OCI-LY1 (cell line): ENCODE data around the gene ITGA6.

Source experiments
- H2AFZ ChIP-seq: fragments of 200-600 bp; sonication (generic), shearing (Covaris generic); 2 replicates; pipeline ENCODE4 v1.6.0; 2014; ENCODE audit warnings: antibody characterized with exemption, mild to moderate bottlenecking, low read length
- H3F3A ChIP-seq: fragments of 200-600 bp; sonication (generic), shearing (Covaris generic); 2 replicates; pipeline ENCODE4 v1.6.0; 2014; ENCODE audit warnings: mild to moderate bottlenecking, antibody characterized with exemption, low read length, moderate library complexity; ENCODE audit not compliant: insufficient read depth
- H3K27ac ChIP-seq: fragments of 200-600 bp; sonication (generic); 2 replicates; pipeline ENCODE4 v1.5.1; 2014; ENCODE audit warnings: low read length, mixed run types, mild to moderate bottlenecking, low read depth; ENCODE audit not compliant: poor library complexity, severe bottlenecking
- H3K27me3 ChIP-seq: fragments of 200-600 bp; sonication (generic); 2 replicates; pipeline ENCODE4 v1.6.0; 2014; ENCODE audit warnings: antibody characterized with exemption, mild to moderate bottlenecking, low read length, moderate library complexity; ENCODE audit not compliant: insufficient read depth
- H3K36me3 ChIP-seq: fragments of 200-600 bp; sonication (generic); 2 replicates; pipeline ENCODE4 v1.6.1; 2014; ENCODE audit warnings: mild to moderate bottlenecking, antibody characterized with exemption, low read length, moderate library complexity, mixed read lengths; ENCODE audit not compliant: insufficient read depth
- H3K4me1 ChIP-seq: fragments of 200-600 bp; sonication (generic); 2 replicates; pipeline ENCODE4 v1.5.1; 2014; ENCODE audit warnings: mild to moderate bottlenecking, low read length, moderate library complexity; ENCODE audit not compliant: insufficient read depth, severe bottlenecking
- H3K4me2 ChIP-seq: fragments of 200-600 bp; sonication (generic), shearing (Covaris generic); 2 replicates; pipeline ENCODE4 v1.6.1; 2014; ENCODE audit warnings: low read length
- H3K4me3 ChIP-seq: fragments of 200-600 bp; sonication (generic); 2 replicates; pipeline ENCODE4 v1.5.1; 2014; ENCODE audit warnings: low read length, low read depth, mild to moderate bottlenecking, mixed read lengths; ENCODE audit not compliant: poor library complexity, severe bottlenecking
- H3K79me2 ChIP-seq: fragments of 200-600 bp; shearing (Covaris generic); 2 replicates; pipeline ENCODE4 v1.6.1; 2016; ENCODE audit warnings: mixed run types, low read length, mixed read lengths; ENCODE audit not compliant: insufficient read depth
- H3K9ac ChIP-seq: fragments of 200-600 bp; sonication (generic), shearing (Covaris generic); 2 replicates; pipeline ENCODE4 v1.6.1; 2014; ENCODE audit warnings: mild to moderate bottlenecking, low read length, mixed read lengths
- H3K9me2 ChIP-seq: fragments of 200-600 bp; sonication (generic), shearing (Covaris generic); 2 replicates; pipeline ENCODE4 v1.6.1; 2014; ENCODE audit warnings: low read depth, mild to moderate bottlenecking, low read length, mixed read lengths
- H3K9me3 ChIP-seq: fragments of 200-600 bp; shearing (Covaris generic); 2 replicates; pipeline ENCODE4 v1.6.1; 2014; ENCODE audit warnings: low read length, mixed read lengths
- H4K20me1 ChIP-seq: fragments of 200-600 bp; sonication (generic), shearing (Covaris generic); 2 replicates; pipeline ENCODE4 v1.6.0; 2016; ENCODE audit warnings: mild to moderate bottlenecking, low read length; ENCODE audit not compliant: insufficient read depth
- CTCF ChIP-seq: fragments of 200-600 bp; sonication (generic), shearing (Covaris generic); IDR thresholded peaks from 2 replicates; pipeline ENCODE4 v1.5.1; 2017; ENCODE audit warnings: mild to moderate bottlenecking, antibody characterized with exemption, low read length, moderate library complexity, mixed read lengths
- EZH2 ChIP-seq: fragments of 200-600 bp; sonication (generic), shearing (Covaris generic); IDR thresholded peaks from 2 replicates; pipeline ENCODE4 v1.8.0; 2017; ENCODE audit warnings: borderline replicate concordance, mixed run types, mild to moderate bottlenecking, antibody characterized with exemption, low read length, moderate library complexity, mixed read lengths

The ITGA6 gene

GRCh38 chr2:172426635-172427255 is 641 bp upstream of the ITGA6 start:
- H3K27ac ChIP-seq, result no peak overlapping the region
- peak overlapping the region; percentile 92 for H3K4me2 ChIP-seq
- no peak overlapping the region for H3K9ac ChIP-seq
- no peaks in the 10 kb centered on the region for H3K9me2 ChIP-seq
- no peaks in the 10 kb centered on the region for H3K9me3 ChIP-seq
- 0 out of 2 replicates have a peak, but pooled peaks cover 5% of the 10 kb centered on the region for H3K27me3 ChIP-seq
- H4K20me1 ChIP-seq, result no peaks in the 10 kb centered on the region
- TF ChIP-seq EZH2 (no peak), CTCF (no peak)
- no peaks in the 10 kb centered on the region for H3K79me2 ChIP-seq
- H2AFZ ChIP-seq, result no peak overlapping the region
- peak overlapping the region; percentile 65 for H3K4me3 ChIP-seq
- H3F3A ChIP-seq, result no peaks in the 10 kb centered on the region
- H3K4me1 ChIP-seq, result no peaks in the 10 kb centered on the region
- no peaks in the 10 kb centered on the region for H3K36me3 ChIP-seq

- Histone ChIP-seq H3K9ac (no peak overlapping the region), H3K27me3 (0 out of 2 replicates have a peak, but pooled peaks cover 5% of the 10 kb centered on the region), H3K4me2 (peak overlapping the region; percentile 92), H4K20me1 (no peaks in the 10 kb centered on the region), H2AFZ (no peak overlapping the region), H3K4me3 (peak overlapping the region; percentile 65), H3K27ac (no peak overlapping the region), H3K9me2 (no peaks in the 10 kb centered on the region), H3K4me1 (no peaks in the 10 kb centered on the region), H3K36me3 (no peaks in the 10 kb centered on the region), H3K9me3 (no peaks in the 10 kb centered on the region), H3F3A (no peaks in the 10 kb centered on the region), H3K79me2 (no peaks in the 10 kb centered on the region)
- TF ChIP-seq CTCF (0 out of 2 replicates have a peak, but pooled peaks have one; percentile 7), EZH2 (no peak)
Measured at GRCh38 chr2:172427990-172428831, 825 bp downstream of the ITGA6 start.

GRCh38 chr2:172428832-172429210 is 1.4 kb downstream of the ITGA6 start:
- no peaks in the 10 kb centered on the region for H3K4me1 ChIP-seq
- no peaks in the 10 kb centered on the region for H3F3A ChIP-seq
- no peak overlapping the region for H3K27ac ChIP-seq
- no peaks in the 10 kb centered on the region for H3K9me3 ChIP-seq
- no peaks in the 10 kb centered on the region for H4K20me1 ChIP-seq
- H2AFZ ChIP-seq, result no peak overlapping the region
- no peak overlapping the region for H3K4me3 ChIP-seq
- TF ChIP-seq CTCF (no peak), EZH2 (no peak)
- no peaks in the 10 kb centered on the region for H3K9me2 ChIP-seq
- no peak overlapping the region for H3K4me2 ChIP-seq
- no peak overlapping the region for H3K9ac ChIP-seq
- no peaks in the 10 kb centered on the region for H3K79me2 ChIP-seq
- 0 out of 2 replicates have a peak, but pooled peaks cover 5% of the 10 kb centered on the region for H3K27me3 ChIP-seq
- H3K36me3 ChIP-seq, result no peaks in the 10 kb centered on the region
